Activated CD4-positive, alpha-beta T cell treated with anti-CD3 and anti-CD28 coated beads, Interleukin-2, Interleukin-4, amounts not matched to agents 100 ng/mL and 50 ng/mL, durations not matched to agents 16 hours and 8 hours (primary cell): ENCODE data around the gene BRIP1.
"Not testable (repeated sequence)": the region's sequence is repeated elsewhere in the genome, so short reads cannot be mapped to it uniquely, and the experiment has no call there.

Experiments used
- DNase-seq: peaks from one replicate; pipeline ENCODE4 v3.0.0-alpha.2; 2020; ENCODE audit warnings: low spot score

Gene BRIP1

GRCh38 chr17:61862975-61863800, at the start of gene BRIP1:
Gene BRIP1 (minus strand): TSS chr17:61863528. CDS start chr17:61861539, 1,989 bp downstream.
- peak; percentile 94 for DNase-seq

- no peak for DNase-seq
Observed at GRCh38 chr17:61908292-61909037, 45.1 kb upstream of the BRIP1 start.

DNA sequence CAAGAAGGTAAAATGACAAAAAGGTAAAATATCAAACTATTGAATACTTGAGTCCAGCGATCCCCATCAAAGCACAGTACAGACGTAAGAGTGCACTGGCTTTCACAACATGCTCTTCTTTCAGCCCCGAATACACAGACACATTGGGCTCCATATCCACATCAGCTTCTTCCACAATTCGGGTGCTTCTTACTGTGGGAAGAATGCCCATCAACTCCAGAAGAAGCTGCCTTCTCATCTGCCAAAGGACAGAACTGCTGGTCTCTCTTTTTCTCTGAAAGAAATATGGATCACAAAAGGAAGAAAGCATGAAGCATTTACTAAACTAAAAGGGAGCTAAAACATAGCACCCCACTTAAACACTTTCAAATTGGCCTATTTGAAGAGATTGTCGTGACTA, 44.0 kb upstream of the BRIP1 start:
- DNase-seq, result no peak

GRCh38 chr17:61904094-61904710, 40.9 kb upstream of the BRIP1 start:
- peak; percentile 47 for DNase-seq

DNA sequence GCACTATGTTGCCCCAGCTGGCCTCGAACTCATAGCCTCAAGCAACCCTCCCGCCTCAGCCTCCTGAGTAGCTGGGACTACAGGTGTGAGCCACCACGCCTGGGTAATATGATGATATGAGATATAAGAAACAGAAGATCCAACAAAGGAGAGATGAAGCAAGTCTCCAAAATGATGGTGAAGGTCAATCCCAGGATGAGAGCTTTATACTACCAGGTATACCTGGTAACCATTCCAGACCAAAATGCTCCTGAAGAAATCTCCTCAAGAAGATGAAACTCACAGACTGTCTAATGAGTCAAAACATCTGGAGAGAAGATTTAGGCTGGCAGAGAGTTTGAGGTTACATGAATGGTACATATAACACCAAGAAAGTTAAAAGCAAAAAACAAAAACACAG, 39.9 kb upstream of the BRIP1 start:
- no peak for DNase-seq

DNA sequence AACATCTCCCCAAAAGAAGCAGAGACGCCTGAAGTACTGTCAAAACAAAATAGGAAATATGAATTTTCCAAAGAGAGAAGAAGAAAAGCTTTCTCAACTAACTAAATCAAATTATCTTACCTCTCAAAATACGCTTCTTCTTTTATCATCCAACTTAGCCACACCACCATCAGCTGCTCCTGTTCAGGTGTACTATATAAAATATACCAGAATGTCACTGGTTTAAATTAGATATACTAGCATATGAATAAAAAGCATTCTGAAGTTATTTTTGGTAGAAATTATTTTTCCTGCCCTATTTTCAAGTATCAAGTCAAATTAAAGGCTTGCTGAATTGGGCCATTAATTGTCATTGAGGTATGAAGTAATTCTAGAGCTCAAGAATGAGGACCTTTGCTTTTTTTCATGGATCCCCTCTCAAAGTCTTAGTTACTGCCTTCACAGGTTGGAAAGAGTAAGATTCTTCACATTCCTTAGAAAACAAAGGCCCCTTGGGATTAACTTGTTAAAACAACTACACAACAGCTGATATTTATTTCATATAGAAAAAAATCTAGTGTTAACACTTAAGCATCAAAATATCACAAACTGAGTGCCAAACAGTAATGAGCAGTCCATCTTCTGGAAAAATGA, 34.3 kb upstream of the BRIP1 start:
- no peak for DNase-seq

- DNase-seq, result no peak
Observed at GRCh38 chr17:61895391-61895790, 32.1 kb upstream of the BRIP1 start.

- DNase-seq, result not testable (repeated sequence)
Observed at GRCh38 chr17:61894310-61894709, 31.0 kb upstream of the BRIP1 start.

GRCh38 chr17:61887733-61888132, 24.4 kb upstream of the BRIP1 start:
- not testable (repeated sequence) for DNase-seq

- not testable (repeated sequence) for DNase-seq
Observed at GRCh38 chr17:61885865-61886264, 22.5 kb upstream of the BRIP1 start.

DNA sequence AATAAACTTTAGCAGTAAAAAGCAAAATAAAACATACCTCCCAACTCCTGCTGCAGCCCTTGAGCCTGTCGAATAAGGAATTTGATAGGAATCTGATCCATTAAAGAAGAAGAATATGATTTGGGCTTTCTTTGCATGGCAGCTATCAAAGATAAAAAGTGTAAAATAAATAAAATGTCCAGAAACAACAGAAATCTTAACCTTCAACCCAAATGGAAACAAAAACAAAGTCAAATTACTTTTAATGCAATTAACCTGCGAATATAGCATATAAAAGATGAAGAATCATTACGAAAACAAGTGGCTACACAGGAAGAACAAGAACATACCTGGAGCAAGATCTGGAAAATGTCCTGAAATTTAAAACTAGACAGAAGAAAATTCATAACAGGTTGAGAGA, 21.5 kb upstream of the BRIP1 start:
- DNase-seq, result no peak

DNA sequence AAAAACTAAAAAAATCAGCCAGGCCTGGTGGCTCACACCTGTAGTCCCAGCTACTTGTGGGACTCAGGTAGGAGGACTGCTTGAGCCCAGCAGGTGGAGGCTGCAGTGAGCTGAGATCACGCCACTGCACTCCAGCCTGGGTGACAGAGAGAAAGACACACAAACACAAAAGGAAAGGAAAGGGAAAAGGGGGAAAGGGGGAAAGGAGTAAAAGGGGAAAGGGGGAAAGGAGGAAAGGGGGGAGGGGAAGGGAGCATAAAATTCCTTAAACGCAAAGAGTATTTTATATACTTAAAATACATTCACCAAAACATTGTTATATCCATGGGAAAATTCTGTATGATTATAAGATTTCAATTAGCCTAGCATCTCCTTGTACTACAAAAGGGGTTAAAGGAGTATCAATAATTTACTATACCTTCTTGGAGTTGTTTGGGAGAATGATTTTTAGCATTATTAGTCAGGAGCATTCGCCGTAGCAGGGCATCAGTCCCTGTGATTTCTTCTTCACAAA, 17.3 kb upstream of the BRIP1 start:
- no peak for DNase-seq

DNA sequence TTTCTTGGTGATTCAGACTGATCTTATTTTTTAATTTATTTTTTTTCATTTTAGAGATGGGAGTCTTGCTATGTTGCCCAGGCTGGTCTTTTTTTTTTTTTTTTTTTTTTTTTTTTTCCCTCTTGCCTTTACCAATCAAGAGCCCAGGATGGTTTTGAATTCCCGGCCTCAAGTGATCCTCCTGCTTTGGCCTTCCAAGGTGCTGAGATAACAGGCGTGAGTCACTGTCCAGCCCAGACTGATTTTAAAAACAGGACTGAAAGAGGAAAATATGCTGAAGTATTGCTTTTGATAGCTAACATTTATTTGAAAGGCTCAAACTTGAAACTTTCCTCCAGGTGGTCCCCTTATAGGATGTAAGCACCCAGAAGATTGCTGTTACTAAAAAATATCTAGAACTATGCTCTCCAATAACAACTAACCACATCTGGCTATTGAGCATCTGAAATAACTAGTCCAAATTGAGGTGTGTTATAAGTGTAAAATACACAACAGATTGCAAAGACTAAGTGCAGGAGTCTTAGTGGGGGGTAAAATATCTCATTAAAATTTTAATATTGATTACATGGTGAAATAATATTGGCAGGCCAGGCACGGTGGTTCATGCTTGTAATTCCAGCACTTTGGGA, 15.8 kb upstream of the BRIP1 start:
- DNase-seq, result no peak

DNA sequence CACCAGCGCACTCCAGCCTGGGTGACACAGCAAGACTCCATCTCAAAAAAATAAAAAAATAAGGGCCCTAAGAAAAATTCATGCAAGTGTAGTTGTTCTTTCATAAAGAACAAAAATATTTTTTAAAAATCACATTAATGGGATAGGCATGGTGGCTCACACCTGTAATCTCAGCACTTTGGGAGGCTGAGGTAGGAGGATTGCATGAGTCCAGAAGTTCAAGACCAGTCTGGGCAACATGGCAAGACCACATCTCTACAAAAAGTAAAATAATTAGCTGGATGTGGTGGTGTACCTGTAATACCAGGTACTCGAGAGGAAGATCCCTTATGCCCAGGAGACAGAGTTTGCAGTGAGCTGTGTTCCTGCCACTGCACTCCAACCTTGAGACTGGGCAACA, 15.2 kb upstream of the BRIP1 start:
- DNase-seq, result no peak

GRCh38 chr17:61877837-61878236, 14.5 kb upstream of the BRIP1 start:
- no peak for DNase-seq

DNA sequence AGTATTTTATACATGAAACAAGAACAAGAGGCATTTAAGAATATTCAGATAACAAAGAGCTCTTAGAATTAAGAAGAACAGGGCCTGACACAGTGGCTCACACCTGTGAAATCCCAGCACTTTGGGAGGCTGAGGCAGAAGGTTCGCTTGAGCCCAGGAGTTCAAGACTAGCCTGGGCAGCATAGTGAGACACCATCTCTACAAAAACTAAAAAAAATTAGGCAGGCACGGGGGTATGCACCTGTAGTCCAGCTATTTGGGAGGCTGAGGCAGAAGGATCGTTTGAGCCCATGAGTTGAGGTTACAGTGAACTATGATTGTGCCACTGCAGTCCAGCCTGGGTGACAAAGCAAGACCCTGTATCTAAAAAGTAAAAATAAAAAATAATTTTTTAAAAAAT, 12.5 kb upstream of the BRIP1 start:
- no peak for DNase-seq

GRCh38 chr17:61875285-61875684, 12.0 kb upstream of the BRIP1 start:
- DNase-seq, result no peak

DNA sequence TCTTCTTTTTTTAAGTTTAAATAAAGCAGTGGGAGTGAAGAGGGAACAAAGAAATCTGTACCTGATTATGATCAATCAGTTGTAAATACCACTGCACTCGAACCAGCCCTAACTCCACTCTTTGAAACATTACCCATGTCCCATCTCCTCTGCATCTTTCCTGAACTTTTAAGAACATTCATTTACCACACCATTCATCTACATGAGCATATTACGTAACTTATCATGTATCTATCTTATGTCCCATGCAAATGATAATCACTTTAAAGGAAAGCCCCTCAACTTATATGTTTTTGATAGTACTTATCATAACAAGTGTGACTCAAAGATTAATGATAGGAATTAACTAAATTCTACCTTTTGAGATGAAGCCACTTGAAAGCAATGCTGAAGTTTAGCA, 10.7 kb upstream of the BRIP1 start:
- DNase-seq, result no peak

DNA sequence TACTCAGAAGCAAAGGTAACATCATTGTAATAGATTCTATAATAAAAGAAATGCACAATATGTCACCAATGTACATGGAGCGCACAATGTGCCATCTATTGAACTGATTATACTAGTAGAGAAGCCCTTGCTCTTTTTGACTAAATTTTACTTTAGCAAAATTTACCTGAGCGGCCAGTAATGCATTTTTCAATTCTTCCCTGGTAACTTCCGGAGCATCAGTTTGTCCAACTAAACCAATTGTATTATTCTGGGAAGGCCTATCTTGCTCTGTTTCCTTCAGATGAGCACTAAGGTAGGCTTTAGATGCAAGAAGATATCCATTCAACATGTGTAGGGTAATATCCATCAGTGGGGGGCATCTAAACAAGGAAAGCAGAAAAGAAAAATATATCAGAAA, 8.8 kb upstream of the BRIP1 start:
- no peak for DNase-seq

DNA sequence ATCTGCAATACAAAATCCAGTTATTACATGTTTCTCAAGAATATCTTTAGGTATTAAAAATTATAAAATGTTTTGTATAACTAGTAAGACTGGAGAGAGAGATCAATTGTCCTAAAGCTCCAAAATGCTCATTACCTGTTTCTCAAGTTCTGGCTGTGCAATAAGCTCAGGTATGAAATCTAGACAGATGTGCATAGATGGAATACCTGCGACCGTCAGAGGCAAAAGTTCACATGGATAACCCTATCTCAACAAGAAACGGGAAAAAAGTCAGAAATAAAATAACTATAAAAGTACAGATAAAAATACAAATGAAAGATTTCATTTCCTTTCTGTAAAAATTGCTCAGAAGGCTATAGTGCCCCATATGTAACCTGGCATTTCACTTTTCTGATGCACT, 5.8 kb upstream of the BRIP1 start:
- no peak for DNase-seq

GRCh38 chr17:61868074-61868473, 4.7 kb upstream of the BRIP1 start:
- DNase-seq, result no peak

DNA sequence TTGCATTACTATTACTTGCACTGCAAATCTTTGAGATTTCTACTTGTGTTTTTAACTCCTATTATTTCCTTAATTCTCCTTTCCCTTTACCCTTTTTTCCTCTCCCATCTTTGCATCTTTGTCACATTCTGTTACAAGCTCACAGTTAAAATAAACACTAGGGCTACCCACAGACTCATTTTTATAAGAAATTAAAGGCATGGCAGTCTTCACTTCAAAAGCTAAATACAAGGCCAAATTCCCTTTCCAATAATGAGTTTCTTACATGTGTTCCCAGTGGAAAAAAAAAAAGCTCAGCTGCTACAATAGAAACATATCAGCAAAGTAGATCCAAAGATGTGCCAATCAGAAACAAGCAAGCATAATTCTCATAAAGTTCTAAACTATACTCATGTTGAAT, 3.7 kb upstream of the BRIP1 start:
- DNase-seq, result no peak
